GM13976 (cell line): ENCODE measurements around the gene ANKRD40.

ENCODE experiments used
- DNase-seq: peaks from one replicate; pipeline ENCODE4 v3.0.0; 2012; ENCODE audit warnings: low spot score
- in situ Hi-C: fragments of 300-500 bp; cut with MboI; formaldehyde crosslinking; loops from one replicate; pipeline ENCODE4 v1.12.0; 2022; ENCODE audit warnings: low sequenced_read_pairs, mixed read lengths, inconsistent platforms; ENCODE audit not compliant: unreplicated experiment
- TF ChIP-seq, protein P1 (sequence below): IDR thresholded peaks from 2 replicates; pipeline ENCODE4 v1.5.1; 2012; ENCODE audit warnings: borderline replicate concordance, mild to moderate bottlenecking; ENCODE audit not compliant: insufficient read depth; ENCODE audit errors: extremely low read depth, missing control alignments, control extremely low read depth

Gene ANKRD40

DNA sequence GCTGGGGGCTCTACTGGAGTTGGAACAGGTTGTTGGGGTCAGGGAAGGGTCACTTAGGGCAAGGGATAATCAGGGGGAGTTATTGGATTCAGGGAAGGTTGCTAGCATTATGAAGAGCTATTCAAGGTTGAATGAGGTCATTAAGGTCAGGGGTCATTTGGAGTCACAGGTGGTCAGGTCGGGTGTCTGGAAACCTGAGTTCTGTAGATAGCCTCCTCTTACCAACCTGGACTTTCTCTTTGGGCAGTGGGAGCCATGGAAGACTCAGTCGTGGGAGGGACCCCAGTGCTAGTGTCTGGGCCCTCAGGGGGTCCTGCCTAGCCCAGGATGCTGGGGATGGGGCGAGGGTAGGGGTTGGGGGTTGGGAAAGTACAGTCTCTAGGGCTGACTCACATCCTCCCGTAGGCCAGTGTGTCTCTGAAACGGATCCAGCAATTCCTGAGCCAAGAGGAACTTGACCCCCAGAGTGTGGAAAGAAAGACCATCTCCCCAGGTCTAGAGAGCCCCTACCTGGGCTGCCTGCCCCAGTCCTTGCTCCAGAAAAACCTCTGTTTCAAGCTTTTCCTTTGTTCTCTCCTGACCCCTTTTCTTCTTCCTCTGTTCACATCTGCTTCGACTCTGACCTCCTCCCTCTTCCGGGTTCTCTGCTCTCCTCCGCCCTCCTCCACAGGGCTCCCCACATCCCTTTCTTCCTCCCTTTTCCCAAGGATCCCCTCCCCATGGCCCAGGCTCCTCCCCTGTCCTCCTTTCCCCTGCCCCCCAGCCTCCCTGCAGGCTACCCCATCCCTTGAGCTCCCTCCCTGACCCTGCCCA, 39.5 kb downstream of the ANKRD40 start:
- TF ChIP-seq, protein P1, sequence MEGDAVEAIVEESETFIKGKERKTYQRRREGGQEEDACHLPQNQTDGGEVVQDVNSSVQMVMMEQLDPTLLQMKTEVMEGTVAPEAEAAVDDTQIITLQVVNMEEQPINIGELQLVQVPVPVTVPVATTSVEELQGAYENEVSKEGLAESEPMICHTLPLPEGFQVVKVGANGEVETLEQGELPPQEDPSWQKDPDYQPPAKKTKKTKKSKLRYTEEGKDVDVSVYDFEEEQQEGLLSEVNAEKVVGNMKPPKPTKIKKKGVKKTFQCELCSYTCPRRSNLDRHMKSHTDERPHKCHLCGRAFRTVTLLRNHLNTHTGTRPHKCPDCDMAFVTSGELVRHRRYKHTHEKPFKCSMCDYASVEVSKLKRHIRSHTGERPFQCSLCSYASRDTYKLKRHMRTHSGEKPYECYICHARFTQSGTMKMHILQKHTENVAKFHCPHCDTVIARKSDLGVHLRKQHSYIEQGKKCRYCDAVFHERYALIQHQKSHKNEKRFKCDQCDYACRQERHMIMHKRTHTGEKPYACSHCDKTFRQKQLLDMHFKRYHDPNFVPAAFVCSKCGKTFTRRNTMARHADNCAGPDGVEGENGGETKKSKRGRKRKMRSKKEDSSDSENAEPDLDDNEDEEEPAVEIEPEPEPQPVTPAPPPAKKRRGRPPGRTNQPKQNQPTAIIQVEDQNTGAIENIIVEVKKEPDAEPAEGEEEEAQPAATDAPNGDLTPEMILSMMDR: no peak
- in situ Hi-C loops: no loop called here
- no peak for DNase-seq

DNA sequence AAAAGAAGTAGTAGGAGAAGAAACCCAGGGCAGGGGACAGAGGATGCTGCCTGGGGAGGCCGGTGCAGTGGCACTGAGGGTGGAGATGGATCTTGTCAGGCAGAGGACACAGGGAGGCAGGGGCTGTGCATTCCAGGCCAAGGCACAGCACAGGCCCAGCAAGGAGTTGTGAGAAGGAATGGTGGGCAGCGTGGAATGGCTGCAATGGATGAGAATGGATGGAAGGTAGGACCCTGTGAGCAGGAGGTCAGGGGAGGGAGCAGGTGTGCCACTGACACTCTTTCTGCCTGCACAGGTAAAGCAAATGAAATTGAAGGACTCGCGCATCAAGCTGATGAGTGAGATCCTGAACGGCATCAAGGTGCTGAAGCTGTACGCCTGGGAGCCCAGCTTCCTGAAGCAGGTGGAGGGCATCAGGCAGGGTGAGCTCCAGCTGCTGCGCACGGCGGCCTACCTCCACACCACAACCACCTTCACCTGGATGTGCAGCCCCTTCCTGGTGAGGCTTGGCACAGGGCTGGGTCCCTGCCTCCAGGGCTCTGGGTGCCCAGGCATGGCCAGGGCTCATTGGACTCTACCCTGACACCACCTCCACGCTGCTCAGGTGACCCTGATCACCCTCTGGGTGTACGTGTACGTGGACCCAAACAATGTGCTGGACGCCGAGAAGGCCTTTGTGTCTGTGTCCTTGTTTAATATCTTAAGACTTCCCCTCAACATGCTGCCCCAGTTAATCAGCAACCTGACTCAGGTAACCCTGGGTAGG, 40.3 kb downstream of the ANKRD40 start:
- in situ Hi-C loops: no loop called here
- TF ChIP-seq, protein P1: no peak
- no peak for DNase-seq

DNA sequence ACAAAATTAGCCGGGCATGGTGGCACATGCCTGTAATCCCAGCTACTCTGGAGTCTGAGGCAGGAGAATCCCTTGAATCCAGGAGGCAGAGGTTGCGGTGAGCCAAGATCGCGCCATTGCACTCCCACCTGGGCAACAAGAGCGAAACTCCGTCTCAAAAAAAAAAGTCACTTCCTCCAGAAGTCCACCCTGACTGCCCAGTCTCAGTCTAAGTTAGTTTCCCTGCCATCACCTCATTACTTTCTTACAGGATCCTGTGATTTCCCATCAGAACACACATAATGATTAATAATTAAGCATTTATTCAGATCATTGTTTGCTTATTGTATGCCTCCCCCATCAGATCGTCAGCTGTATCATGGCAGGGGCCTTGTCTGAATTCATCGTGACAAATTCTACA, 41.4 kb downstream of the ANKRD40 start:
- TF ChIP-seq, protein P1: no peak
- no peak for DNase-seq
- in situ Hi-C loops: no loop called here

DNA sequence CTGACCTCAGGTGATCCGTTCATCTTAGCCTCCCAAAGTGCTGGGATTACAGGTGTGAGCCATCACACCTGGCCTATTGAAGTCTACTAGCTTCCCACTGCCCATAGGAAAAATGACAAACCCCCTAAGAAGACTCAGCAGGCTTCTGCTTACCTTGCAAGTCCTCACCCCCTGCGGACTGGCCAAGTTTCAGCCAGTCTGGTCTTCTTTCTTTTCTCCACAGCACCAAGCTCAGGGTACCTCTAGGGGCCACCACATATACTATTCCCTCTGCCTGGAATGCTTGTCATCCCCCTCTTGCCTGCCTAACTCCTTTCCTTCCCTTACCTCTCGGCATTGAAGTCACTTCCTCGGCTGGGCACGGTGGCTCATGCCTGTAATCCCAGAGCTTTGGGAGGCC, 41.9 kb downstream of the ANKRD40 start:
- no peak for DNase-seq
- in situ Hi-C loops: no loop called here
- TF ChIP-seq, protein P1: no peak

DNA sequence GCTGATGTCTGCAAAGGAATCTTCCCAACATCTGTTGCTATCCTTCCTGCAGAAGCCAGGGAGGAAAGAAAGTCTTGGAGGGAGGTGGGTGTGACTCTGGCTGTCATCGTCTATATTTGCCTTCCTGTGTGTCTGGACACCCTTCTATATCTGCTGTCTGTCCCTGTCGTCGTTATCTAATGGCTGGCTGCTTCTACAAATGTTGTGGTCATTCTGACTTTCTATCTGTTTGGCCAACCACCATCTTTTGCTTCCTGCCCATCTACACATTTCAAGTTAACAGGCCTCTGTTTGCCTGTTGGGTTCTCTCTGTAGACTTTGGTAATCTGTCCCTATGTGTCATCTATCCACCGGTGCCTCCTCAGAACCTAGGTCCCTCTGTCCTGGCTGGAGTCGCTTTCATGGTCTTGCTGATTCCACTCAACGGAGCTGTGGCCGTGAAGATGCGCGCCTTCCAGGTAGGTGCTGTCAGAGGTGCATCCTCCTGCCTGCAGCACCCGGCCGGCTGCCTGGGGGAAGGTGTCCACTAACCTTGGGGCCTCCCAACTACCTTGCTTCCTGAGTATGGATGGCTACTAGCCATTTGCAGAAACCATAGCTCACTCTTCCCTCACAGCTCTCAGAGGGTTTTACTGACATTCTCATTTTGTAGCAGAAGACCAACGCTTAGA, 42.8 kb downstream of the ANKRD40 start:
- in situ Hi-C loops: no loop called here
- DNase-seq: no peak
- TF ChIP-seq, protein P1: no peak

DNA sequence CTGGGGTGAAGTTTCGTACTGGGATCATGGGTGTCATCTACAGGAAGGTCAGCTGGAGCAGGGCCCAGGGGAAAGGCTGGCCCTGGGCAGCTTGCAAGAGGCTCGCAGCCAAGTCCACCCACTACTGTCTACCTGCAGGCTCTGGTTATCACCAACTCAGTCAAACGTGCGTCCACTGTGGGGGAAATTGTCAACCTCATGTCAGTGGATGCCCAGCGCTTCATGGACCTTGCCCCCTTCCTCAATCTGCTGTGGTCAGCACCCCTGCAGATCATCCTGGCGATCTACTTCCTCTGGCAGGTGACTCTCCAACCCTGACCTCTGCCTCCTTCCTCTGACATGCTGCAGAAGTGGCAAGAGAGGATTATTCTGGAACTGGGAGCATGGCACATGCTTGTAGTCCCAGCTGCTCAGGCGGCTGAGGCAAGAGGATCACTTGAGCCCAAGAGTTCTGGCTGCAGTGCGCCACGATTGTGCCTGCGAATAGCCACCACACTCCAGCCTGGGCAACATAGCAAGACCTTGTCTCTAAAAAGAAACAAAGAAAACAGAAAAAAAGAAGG, 43.8 kb downstream of the ANKRD40 start:
- no peak for DNase-seq
- TF ChIP-seq, protein P1: no peak
- in situ Hi-C loops: no loop called here
